Heart left ventricle (tissue), 13 donors: ENCODE measurements around the gene DNAI2.

Experiments
- POLR2A ChIP-seq, 2 donors: fragments of 450-650 bp; IDR thresholded peaks; one replicate each; pipeline ENCODE4 v1.6.1; 2017; ENCODE audit warnings: antibody characterized with exemption in 2 of 2, mild to moderate bottlenecking in 2 of 2, moderate library complexity in 2 of 2
- TF ChIP-seq, protein P1 (sequence below), 12 donors: fragments of 200-600 bp; sonication (generic) in 4 of 12; IDR thresholded peaks; one replicate each; pipeline versions ENCODE4 v1.5.0 to v1.8.0; 2018 to 2022; ENCODE audit warnings: antibody characterized with exemption in 12 of 12, mild to moderate bottlenecking in 5 of 12
- donor health status: ischemic (EF 13 %, LVEDD 7.1; RV severe dilation, severe dysfunction).
- donor health status: DM: no; HTN: yes; CAD: no.
- donor health status: DM: no; HTN: no; CAD: no.
- donor health status: ischemic (EF 25% LVEDD 6.9; RV normal size, moderate dysfunction).
- donor health status: ischemic (EF 25% LVEDD 5.7; RV mildly dilated, moderate dysfunction).
- donor health status: ischemic (EF 35%, LVEDD 5.7; RV mildly dilated, moderate dysfunction).
- donor health status: nonischemic (EF 11% LVEDD 7.7; RV severe dilation, severe dysfunction).
- donor health status: DM: yes; HTN: yes; CAD: no.
- donor health status: PGD.
- donor health status: ischemic (EF 29% LVEDD 5.4; RV normal size, mild dysfunction).
- donor health status: nonischemic (EF 23%, LVEDD 6.1; RV moderate dilation, normal function).

DNA sequence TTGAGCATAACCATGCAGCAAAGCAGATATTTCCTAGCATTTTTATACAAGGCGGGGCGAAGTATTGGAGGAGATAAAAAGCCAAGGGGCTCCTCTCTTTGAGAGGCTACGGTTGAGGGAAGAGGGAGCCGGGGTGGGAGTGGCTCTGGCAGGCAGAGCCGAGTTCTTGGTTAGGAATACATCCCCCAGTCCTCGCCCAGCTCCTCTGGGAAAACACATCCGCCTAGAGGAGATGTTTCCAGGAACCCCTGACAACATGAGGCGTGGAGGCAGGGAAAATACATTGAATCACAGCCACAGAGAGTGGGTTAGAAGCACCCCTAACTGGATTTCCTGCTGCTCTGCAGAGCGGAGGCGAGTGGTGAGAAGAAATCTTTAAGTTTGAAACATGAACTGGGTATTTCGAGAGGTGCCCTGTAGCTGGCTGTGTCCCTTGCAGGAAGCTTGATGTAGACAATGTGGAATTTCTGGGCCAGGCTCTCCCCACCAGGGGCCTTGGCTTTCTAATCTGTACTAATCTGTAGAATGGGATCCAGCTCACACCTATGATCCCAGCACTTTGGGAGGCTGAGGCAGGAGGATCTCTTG, 33.3 kb upstream of the DNAI2 start:
- TF ChIP-seq, protein P1, sequence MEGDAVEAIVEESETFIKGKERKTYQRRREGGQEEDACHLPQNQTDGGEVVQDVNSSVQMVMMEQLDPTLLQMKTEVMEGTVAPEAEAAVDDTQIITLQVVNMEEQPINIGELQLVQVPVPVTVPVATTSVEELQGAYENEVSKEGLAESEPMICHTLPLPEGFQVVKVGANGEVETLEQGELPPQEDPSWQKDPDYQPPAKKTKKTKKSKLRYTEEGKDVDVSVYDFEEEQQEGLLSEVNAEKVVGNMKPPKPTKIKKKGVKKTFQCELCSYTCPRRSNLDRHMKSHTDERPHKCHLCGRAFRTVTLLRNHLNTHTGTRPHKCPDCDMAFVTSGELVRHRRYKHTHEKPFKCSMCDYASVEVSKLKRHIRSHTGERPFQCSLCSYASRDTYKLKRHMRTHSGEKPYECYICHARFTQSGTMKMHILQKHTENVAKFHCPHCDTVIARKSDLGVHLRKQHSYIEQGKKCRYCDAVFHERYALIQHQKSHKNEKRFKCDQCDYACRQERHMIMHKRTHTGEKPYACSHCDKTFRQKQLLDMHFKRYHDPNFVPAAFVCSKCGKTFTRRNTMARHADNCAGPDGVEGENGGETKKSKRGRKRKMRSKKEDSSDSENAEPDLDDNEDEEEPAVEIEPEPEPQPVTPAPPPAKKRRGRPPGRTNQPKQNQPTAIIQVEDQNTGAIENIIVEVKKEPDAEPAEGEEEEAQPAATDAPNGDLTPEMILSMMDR (IDR thresholded peaks at IDR 0.05): no peak
- TF ChIP-seq POLR2A (IDR thresholded peaks at IDR 0.05): no peak
